H1 (cell line): Measurements from ENCODE around the gene EXOC3L1. TPM values are rescaled to one million over a fixed set of nuclear protein-coding genes. Genes with fewer than 3 reads are reported as not detected.

ENCODE experiments used
- CTCF ChIA-PET: fragments of 300-600 bp; sonication (Branson Sonifier 250); formaldehyde crosslinking; loops from one replicate; lab custom pipeline; 2021; ENCODE audit not compliant: partially characterized antibody; lab: Charles Lee
- POLR2A ChIA-PET: fragments of 300-600 bp; sonication (Branson Sonifier 250); formaldehyde crosslinking; loops from one replicate; lab custom pipeline; 2021; ENCODE audit warnings: inconsistent platforms; ENCODE audit not compliant: partially characterized antibody; lab: Charles Lee
- DNase-seq, 2 experiments: peaks; one replicate each; pipeline versions ENCODE4 v3.0.0 to v3.0.0-alpha.2; 2010 to 2022; ENCODE audit warnings: low spot score in 2 of 2, low read depth in 1 of 2, mixed read lengths in 1 of 2
- FAIRE-seq: peaks from 2 replicates; lab custom pipeline; 2011; peaks lifted over from hg19 to GRCh38; lab: Jason Lieb, UNC
- H2AFZ ChIP-seq: 2 replicates; pipeline ENCODE4 v1.8.1; 2012; ENCODE audit warnings: low read length, inconsistent platforms
- H2AK5ac ChIP-seq: 2 replicates; pipeline ENCODE4 v1.6.1; 2013; ENCODE audit warnings: low read depth, low read length
- H2BK120ac ChIP-seq: replicated peaks from 2 replicates; pipeline ENCODE3; 2013; ENCODE audit warnings: low read depth, low read length, inconsistent platforms
- H2BK12ac ChIP-seq: 2 replicates; pipeline ENCODE4 v1.6.1; 2013; ENCODE audit warnings: low read depth, low read length
- H2BK15ac ChIP-seq: 2 replicates; pipeline ENCODE4 v1.6.1; 2013; ENCODE audit warnings: low read length
- H2BK20ac ChIP-seq: 2 replicates; pipeline ENCODE4 v1.6.1; 2013; ENCODE audit warnings: low read length
- H2BK5ac ChIP-seq: 2 replicates; pipeline ENCODE4 v1.6.1; 2013; ENCODE audit warnings: low read depth, low read length
- H3K14ac ChIP-seq: 2 replicates; pipeline ENCODE4 v1.6.1; 2013; ENCODE audit warnings: inconsistent platforms; ENCODE audit not compliant: insufficient read length
- H3K18ac ChIP-seq: 2 replicates; pipeline ENCODE4 v1.6.1; 2013; ENCODE audit warnings: low read length; ENCODE audit errors: extremely low read depth
- H3K23ac ChIP-seq: 2 replicates; pipeline ENCODE4 v1.6.1; 2013; ENCODE audit warnings: inconsistent platforms; ENCODE audit not compliant: insufficient read length
- H3K23me2 ChIP-seq: 2 replicates; pipeline ENCODE4 v1.6.1; 2013; ENCODE audit warnings: low read depth, low read length
- H3K27ac ChIP-seq: 2 replicates; pipeline ENCODE4 v1.6.1; 2011; ENCODE audit warnings: low read depth, low read length, inconsistent platforms
- H3K27me3 ChIP-seq, 4 experiments: replicated peaks in 1 of 4; 1 replicate in 1 of 4; 2 replicates in 3 of 4; pipeline versions ENCODE4 v1.6.1 to v1.8.1; 2011 to 2013; ENCODE audit warnings: low read length in 3 of 4, mild to moderate bottlenecking in 3 of 4, inconsistent platforms in 2 of 4, mixed read lengths in 2 of 4, moderate library complexity in 1 of 4; ENCODE audit not compliant: control insufficient read depth in 3 of 4, insufficient read depth in 3 of 4; ENCODE audit errors: extremely low read depth in 1 of 4
- H3K36me3 ChIP-seq, 4 experiments: 2 replicates each; pipeline versions ENCODE4 v1.6.1 to v1.8.1; 2011 to 2013; ENCODE audit warnings: mild to moderate bottlenecking in 4 of 4, low read length in 3 of 4, moderate library complexity in 2 of 4, control low read depth in 1 of 4, inconsistent platforms in 1 of 4; ENCODE audit not compliant: insufficient read depth in 4 of 4, control insufficient read depth in 2 of 4
- H3K4ac ChIP-seq: replicated peaks from 2 replicates; pipeline ENCODE3; 2013; ENCODE audit warnings: low read length, low read depth, mixed read lengths, inconsistent platforms; ENCODE audit not compliant: insufficient read length
- H3K4me1 ChIP-seq, 4 experiments: replicated peaks in 1 of 4; 1 replicate in 1 of 4; 2 replicates in 3 of 4; pipeline versions ENCODE4 v1.6.1 to v1.8.1; 2011 to 2013; ENCODE audit warnings: low read length in 3 of 4, inconsistent platforms in 2 of 4, mixed read lengths in 1 of 4; ENCODE audit not compliant: insufficient read depth in 4 of 4, control insufficient read depth in 3 of 4
- H3K4me2 ChIP-seq, 2 experiments: 2 replicates each; pipeline versions ENCODE4 v1.6.1 to v1.8.1; 2011 to 2013; ENCODE audit warnings: low read depth in 2 of 2, low read length in 2 of 2, control low read depth in 1 of 2, inconsistent platforms in 1 of 2, mild to moderate bottlenecking in 1 of 2; ENCODE audit not compliant: insufficient read depth in 1 of 2
- H3K4me3 ChIP-seq, 4 experiments: fragments of 200-600, 300-600 bp in 1 of 4; sonication (generic), shearing (Covaris generic), sonication (Bioruptor Twin) in 1 of 4; 2 replicates each; pipeline versions ENCODE4 v1.5.1 to v1.8.1; 2011 to 2016; ENCODE audit warnings: low read length in 4 of 4, low read depth in 3 of 4, control low read depth in 2 of 4, inconsistent platforms in 2 of 4, mild to moderate bottlenecking in 2 of 4, mixed read lengths in 1 of 4, moderate library complexity in 1 of 4; ENCODE audit not compliant: insufficient read depth in 2 of 4; ENCODE audit errors: extremely low read depth in 1 of 4
- H3K56ac ChIP-seq: replicated peaks from 2 replicates; pipeline ENCODE3; 2013; ENCODE audit warnings: low read depth, mild to moderate bottlenecking, mixed read lengths, low read length, inconsistent platforms; ENCODE audit not compliant: insufficient read length
- H3K79me1 ChIP-seq: 2 replicates; pipeline ENCODE4 v1.6.1; 2013; ENCODE audit warnings: low read depth, low read length, control low read depth
- H3K79me2 ChIP-seq, 2 experiments: 2 replicates each; pipeline versions ENCODE4 v1.6.1 to v1.8.1; 2012 to 2013; ENCODE audit warnings: low read length in 2 of 2, mild to moderate bottlenecking in 2 of 2, inconsistent platforms in 1 of 2; ENCODE audit not compliant: insufficient read depth in 2 of 2, control insufficient read depth in 1 of 2
- H3K9ac ChIP-seq, 4 experiments: replicated peaks in 1 of 4; 1 replicate in 1 of 4; 2 replicates in 3 of 4; pipeline versions ENCODE4 v1.6.1 to v1.8.1; 2011 to 2013; ENCODE audit warnings: low read depth in 3 of 4, low read length in 3 of 4, control low read depth in 2 of 4, mild to moderate bottlenecking in 2 of 4, moderate library complexity in 2 of 4, inconsistent platforms in 1 of 4; ENCODE audit errors: extremely low read depth in 1 of 4
- H3K9me3 ChIP-seq, 2 experiments: 2 replicates each; pipeline versions ENCODE4 v1.6.1 to v1.8.1; 2012 to 2013; ENCODE audit warnings: mild to moderate bottlenecking in 2 of 2, moderate library complexity in 2 of 2, control low read depth in 1 of 2, inconsistent platforms in 1 of 2, low read depth in 1 of 2, low read length in 1 of 2, mixed read lengths in 1 of 2; ENCODE audit not compliant: insufficient read depth in 2 of 2
- H4K20me1 ChIP-seq, 2 experiments: replicated peaks in 1 of 2; 2 replicates each; pipeline versions ENCODE3 to v1.8.1; 2011 to 2013; ENCODE audit warnings: inconsistent platforms in 2 of 2, low read length in 2 of 2, mild to moderate bottlenecking in 1 of 2; ENCODE audit not compliant: insufficient read depth in 2 of 2, control insufficient read depth in 1 of 2
- H4K5ac ChIP-seq: 2 replicates; pipeline ENCODE4 v1.6.1; 2013; ENCODE audit warnings: low read length, low read depth, mixed read lengths, inconsistent platforms; ENCODE audit not compliant: insufficient read length
- H4K8ac ChIP-seq: 2 replicates; pipeline ENCODE4 v1.8.0; 2013; ENCODE audit warnings: mild to moderate bottlenecking, moderate library complexity, low read length, inconsistent platforms; ENCODE audit not compliant: insufficient read depth; ENCODE audit errors: extremely low read depth
- H4K91ac ChIP-seq: replicated peaks from 2 replicates; pipeline ENCODE3; 2013; ENCODE audit warnings: low read length, mixed read lengths, inconsistent platforms; ENCODE audit not compliant: insufficient read length
- ASH2L ChIP-seq: fragments of 200-600, 300-600 bp; sonication (generic); IDR thresholded peaks from one replicate; pipeline ENCODE4 v1.7.1; 2017; ENCODE audit warnings: low read length
- EZH2 ChIP-seq: fragments of 200-600 bp; sonication (generic); IDR thresholded peaks from 2 replicates; pipeline ENCODE4 v1.7.1; 2012; ENCODE audit warnings: low read depth, mild to moderate bottlenecking, moderate library complexity, low read length, inconsistent platforms; ENCODE audit not compliant: severe bottlenecking
- KDM5A ChIP-seq: fragments of 200-600 bp; IDR thresholded peaks from 2 replicates; pipeline ENCODE4 v1.7.1; 2012; ENCODE audit warnings: mild to moderate bottlenecking, low read length, inconsistent platforms, mixed read lengths
- NRF1 ChIP-seq: IDR thresholded peaks from 2 replicates; pipeline ENCODE4 v1.6.1; 2011; ENCODE audit warnings: mild to moderate bottlenecking, low read depth, low read length, improper control_type of control experiment
- POU5F1 ChIP-seq: IDR thresholded peaks from 2 replicates; pipeline ENCODE4 v1.6.1; 2011; ENCODE audit warnings: low read depth, mild to moderate bottlenecking, low read length, moderate library complexity
- RFX5 ChIP-seq: IDR thresholded peaks from 2 replicates; pipeline ENCODE4 v1.6.1; 2011; ENCODE audit warnings: low read depth, low read length, improper control_type of control experiment, borderline replicate concordance
- RNF2 ChIP-seq: fragments of 200-900, 300-1000 bp; sonication (generic); IDR thresholded peaks from 2 replicates; pipeline ENCODE4 v1.7.1; 2016; ENCODE audit warnings: borderline replicate concordance, low read depth, mild to moderate bottlenecking, antibody characterized with exemption, low read length; ENCODE audit not compliant: poor library complexity, severe bottlenecking; ENCODE audit errors: missing control alignments
- SP4 ChIP-seq: IDR thresholded peaks from 2 replicates; pipeline ENCODE4 v1.6.1; 2012; ENCODE audit warnings: low read length, inconsistent platforms
- WGBS, 2 experiments: shearing (Covaris generic) in 1 of 2; methylation state at CpG; one replicate each; pipeline versions ENCODE4 v1.1.6 to v1.1.7; 2013 to 2015; ENCODE audit warnings: low lambda C conversion rate in 2 of 2, mixed read lengths in 2 of 2, inconsistent platforms in 1 of 2, low coverage in 1 of 2, missing lambda C conversion rate in 1 of 2; ENCODE audit not compliant: insufficient replicate concordance in 2 of 2, insufficient coverage in 1 of 2, insufficient read length in 1 of 2; ENCODE audit errors: extremely low coverage in 1 of 2, missing lambda C conversion rate in 1 of 2; 5-methylcytosine and 5-hydroxymethylcytosine counted together
- polyA plus RNA-seq, 7 experiments: library from polyadenylated mRNA; depleted of rRNA in 3 of 7; stranded (reverse) in 5 of 7; unstranded in 2 of 7; fragments of >200 nt in 5 of 7; fragments of 200-250 nt in 2 of 7; gene quantifications; 1 replicate in 5 of 7; 2 replicates in 1 of 7; 4 replicates in 1 of 7; pipeline versions ENCODE4 v1.2.1 to v1.2.3, GENCODE V29; 2011 to 2013; ENCODE audit warnings: missing spikeins in 2 of 7, mixed read lengths in 2 of 7
- total RNA-seq: library from RNA; stranded (reverse); fragmentation: NEBNext Ultra II Directional; extraction: Animal tissue kit (Norgen Biotek cat#: 25700); gene quantifications from 2 replicates; pipeline ENCODE4 v1.2.1, GENCODE V29; 2021
- TF ChIP-seq, protein P1 (sequence below): IDR thresholded peaks from 2 replicates; pipeline ENCODE4 v1.6.1; 2012; ENCODE audit warnings: inconsistent platforms

Gene EXOC3L1
- total and polyA plus RNA-seq, 2 of the 8 experiments (the other 6 are each of a cell fraction or from before 2014, with no cell fraction given): 1.3 TPM

DNA sequence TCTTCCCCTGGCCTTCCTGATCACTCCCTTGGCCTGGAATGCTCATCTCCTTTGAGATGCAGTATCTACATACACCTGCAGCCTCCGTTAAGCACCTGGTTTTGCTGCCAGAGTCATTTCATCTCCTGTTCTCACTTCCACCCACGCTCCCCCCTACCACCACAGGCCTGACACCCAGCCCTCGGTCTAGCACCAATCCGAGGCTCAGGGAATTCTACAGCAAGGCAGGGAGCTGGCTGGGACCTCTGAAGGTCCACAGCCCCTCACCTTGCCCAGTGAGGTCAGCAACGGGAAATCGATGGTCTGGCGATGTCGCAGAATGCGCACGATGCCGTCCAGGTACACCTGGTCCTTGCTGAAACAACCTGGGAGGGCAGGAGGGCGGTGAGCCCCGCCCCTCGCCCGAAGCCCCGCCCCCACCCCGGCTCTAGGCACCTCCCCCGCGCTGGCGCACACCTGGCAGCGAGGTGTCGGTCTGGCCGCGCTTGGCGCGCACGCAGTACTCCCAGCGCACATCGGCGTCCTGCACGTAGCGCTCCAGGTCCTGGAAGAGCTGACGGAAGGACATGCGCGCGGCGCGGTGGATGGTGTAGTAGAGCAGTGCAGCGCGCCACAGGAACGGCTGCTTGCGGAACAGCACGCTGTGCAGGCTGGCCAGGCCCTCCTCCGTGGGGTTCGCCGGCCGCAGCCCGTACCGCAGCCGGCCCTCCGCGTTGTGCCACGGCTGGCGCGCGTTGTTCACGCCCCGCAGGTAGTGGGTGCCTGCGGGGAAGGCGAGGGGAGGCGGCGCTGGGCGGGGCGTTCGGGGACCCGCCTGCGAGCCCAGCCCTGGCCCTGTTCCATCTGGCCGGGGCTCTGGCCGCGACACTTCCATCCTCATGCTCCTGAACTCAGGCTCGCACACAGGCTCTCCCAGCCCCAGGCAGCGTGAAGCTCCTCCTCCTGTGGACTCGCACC lies 11.9 kb downstream of the EXOC3L1 start:
- 5% methylated on average over 40 of the region's 73 CpGs; no CpG with 5 or more reads in 1 of the 2 experiments for WGBS, 2 experiments
- H3K4me1 ChIP-seq: peaks cover 0 to 25% (median 21%) of the 10 kb centered on the region in 4 experiments; a peak in 5 of 7 replicates
- no peak overlapping the region for H3K27ac ChIP-seq
- H3K79me1 ChIP-seq: no peaks in the 10 kb centered on the region
- H3K9me3 ChIP-seq: no peaks in the 10 kb centered on the region
- H3K23me2 ChIP-seq: peaks cover 17% of the 10 kb centered on the region
- POLR2A ChIA-PET: interaction anchor here (1.5 to 7.3 kb wide), 5 partner anchors 15 to 160 kb away, joined by 3 to 59 read pairs (median 7); partner anchors contain the start of genes B3GNT9, FBXL8, FHOD1 and HSF4
- peak overlapping the region; percentile 52 to 89 for H3K4me2 ChIP-seq
- no peak overlapping the region for H2BK120ac ChIP-seq
- H3K79me2 ChIP-seq: peaks cover 0 to 5% of the 10 kb centered on the region in 2 experiments; a peak in 1 of 4 replicates
- peak overlapping the region; percentile 27; the same call in 1 of the 2 replicates for H2BK12ac ChIP-seq
- H2AK5ac ChIP-seq: 0 out of 2 replicates have a peak overlapping the region, but pooled peaks have one; percentile 19
- H3K23ac ChIP-seq: no peak overlapping the region
- H2BK20ac ChIP-seq: peak overlapping the region; percentile 86; the same call in 1 of the 2 replicates
- H3K56ac ChIP-seq: no peak overlapping the region
- DNase-seq (peak; percentile 86 to 87), FAIRE-seq (no peak)
- peak overlapping the region; percentile 16; the same call in 1 of the 2 replicates for H2AFZ ChIP-seq
- peak overlapping the region; percentile 31 to 64 (median 38) for H3K4me3 ChIP-seq
- H4K20me1 ChIP-seq: peaks cover 7 to 29% of the 10 kb centered on the region in 2 experiments
- CTCF ChIA-PET: interaction anchor here (0.9 to 19.3 kb wide), 9 partner anchors 9 to 221 kb away, joined by 3 to 291 read pairs (median 5); partner anchors contain the start of genes B3GNT9, E2F4, EXOC3L1 and FBXL8
- H2BK15ac ChIP-seq: 0 out of 2 replicates have a peak overlapping the region, but pooled peaks have one; percentile 75
- peak overlapping the region; percentile 69 for H3K4ac ChIP-seq
- H3K9ac ChIP-seq: no peak overlapping the region
- peak overlapping the region; percentile 26 for H4K91ac ChIP-seq
- no peak overlapping the region; the same call in 1 of the 2 replicates for H4K8ac ChIP-seq
- H3K27me3 ChIP-seq: peaks cover 28 to 53% (median 51%) of the 10 kb centered on the region in 4 experiments
- H3K36me3 ChIP-seq: no peaks in the 10 kb centered on the region
- peak overlapping the region; percentile 42; the same call in 1 of the 2 replicates for H3K18ac ChIP-seq
- H3K14ac ChIP-seq: no peak overlapping the region
- H4K5ac ChIP-seq: no peak overlapping the region
- peak overlapping the region; percentile 81; the same call in 1 of the 2 replicates for H2BK5ac ChIP-seq
- TF ChIP-seq NRF1 (peak; percentile 50), SP4 (no peak), EZH2 (peak; percentile 37), RNF2 (no peak), ASH2L (peak; percentile 62), RFX5 (no peak), POU5F1 (no peak), KDM5A (no peak)
- TF ChIP-seq, protein P1, sequence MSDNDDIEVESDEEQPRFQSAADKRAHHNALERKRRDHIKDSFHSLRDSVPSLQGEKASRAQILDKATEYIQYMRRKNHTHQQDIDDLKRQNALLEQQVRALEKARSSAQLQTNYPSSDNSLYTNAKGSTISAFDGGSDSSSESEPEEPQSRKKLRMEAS: peak; percentile 86
